Subcutaneous adipose tissue (tissue), 4 donors: Measurements from ENCODE around the gene KDM4C. TPM values are rescaled to one million over a fixed set of nuclear protein-coding genes. Genes with fewer than 3 reads are reported as not detected.

Source experiments
- total RNA-seq, 4 donors: library from RNA; depleted of rRNA; stranded (reverse); fragments of >200 nt; gene quantifications; one replicate each; pipeline ENCODE4 v1.1.0, GENCODE V29; 2016
- TF ChIP-seq, protein P1 (sequence below): fragments of 450-650 bp; IDR thresholded peaks from one replicate; pipeline ENCODE4 v1.5.1; 2016; ENCODE audit warnings: low read depth, mild to moderate bottlenecking, control low read depth, antibody characterized with exemption, moderate library complexity

The KDM4C gene
- total RNA-seq, 4 donors from 2014 or later, result 31.6 to 37.2 (median 34.0) TPM

GRCh38 chr9:6889868-6890267 lies 132.1 kb downstream of the KDM4C start:
- TF ChIP-seq, protein P1, sequence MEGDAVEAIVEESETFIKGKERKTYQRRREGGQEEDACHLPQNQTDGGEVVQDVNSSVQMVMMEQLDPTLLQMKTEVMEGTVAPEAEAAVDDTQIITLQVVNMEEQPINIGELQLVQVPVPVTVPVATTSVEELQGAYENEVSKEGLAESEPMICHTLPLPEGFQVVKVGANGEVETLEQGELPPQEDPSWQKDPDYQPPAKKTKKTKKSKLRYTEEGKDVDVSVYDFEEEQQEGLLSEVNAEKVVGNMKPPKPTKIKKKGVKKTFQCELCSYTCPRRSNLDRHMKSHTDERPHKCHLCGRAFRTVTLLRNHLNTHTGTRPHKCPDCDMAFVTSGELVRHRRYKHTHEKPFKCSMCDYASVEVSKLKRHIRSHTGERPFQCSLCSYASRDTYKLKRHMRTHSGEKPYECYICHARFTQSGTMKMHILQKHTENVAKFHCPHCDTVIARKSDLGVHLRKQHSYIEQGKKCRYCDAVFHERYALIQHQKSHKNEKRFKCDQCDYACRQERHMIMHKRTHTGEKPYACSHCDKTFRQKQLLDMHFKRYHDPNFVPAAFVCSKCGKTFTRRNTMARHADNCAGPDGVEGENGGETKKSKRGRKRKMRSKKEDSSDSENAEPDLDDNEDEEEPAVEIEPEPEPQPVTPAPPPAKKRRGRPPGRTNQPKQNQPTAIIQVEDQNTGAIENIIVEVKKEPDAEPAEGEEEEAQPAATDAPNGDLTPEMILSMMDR, result no peak

DNA sequence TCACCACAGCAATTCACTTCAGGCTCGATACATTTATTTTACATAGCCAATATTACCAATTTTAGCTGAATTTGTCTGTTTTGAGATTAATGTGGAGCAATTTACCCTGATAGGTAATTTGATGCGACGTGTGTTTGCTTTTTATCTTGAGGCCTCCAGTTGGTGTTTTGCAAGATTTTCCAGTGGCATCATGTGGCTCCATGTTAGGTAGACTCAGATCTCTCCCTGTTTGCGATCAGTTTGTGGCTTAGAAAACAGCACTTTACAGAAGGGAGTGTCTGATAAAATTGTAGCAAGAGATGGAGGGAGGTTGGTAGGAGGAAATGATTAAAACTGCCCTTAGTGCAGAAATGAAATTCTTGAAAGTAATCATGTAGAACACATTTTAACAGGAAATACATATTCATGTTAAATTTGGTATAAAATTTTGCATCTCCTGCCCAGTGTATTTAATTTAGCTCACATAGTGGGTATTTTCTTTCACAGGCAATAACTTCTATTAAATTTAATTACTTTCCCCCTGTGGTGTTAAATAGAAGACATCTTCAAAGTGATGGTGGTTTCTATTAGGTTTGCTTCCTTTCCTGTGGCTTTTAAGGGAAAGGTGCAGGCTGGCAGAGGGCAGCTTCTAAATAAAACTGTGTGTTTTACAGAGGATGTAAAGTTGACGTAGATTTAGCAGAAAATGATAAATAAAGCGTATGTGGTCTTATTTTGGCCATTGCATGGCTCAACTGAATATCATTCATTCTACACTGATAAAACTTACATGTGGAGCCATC lies 135.8 kb downstream of the KDM4C start:
- TF ChIP-seq, protein P1, result no peak

DNA sequence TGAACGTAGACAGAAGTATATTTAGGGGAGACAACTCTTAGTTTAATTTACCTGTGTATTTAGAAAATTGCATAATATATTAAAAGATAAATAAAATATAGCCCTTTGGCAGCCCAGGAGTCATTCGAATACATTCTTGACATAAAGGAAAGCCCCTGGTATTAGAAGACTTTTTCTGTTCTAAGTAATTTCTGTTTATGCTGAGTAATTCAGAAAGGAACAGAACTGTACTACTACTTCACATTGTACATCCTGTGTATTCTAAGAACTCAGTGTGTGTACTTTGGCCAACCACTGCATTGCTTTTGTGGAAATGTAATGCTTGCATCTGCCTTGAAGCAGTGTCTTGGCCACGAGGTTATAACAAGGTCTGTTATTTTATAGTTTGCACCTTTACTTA lies 136.4 kb downstream of the KDM4C start:
- TF ChIP-seq, protein P1, result no peak

DNA sequence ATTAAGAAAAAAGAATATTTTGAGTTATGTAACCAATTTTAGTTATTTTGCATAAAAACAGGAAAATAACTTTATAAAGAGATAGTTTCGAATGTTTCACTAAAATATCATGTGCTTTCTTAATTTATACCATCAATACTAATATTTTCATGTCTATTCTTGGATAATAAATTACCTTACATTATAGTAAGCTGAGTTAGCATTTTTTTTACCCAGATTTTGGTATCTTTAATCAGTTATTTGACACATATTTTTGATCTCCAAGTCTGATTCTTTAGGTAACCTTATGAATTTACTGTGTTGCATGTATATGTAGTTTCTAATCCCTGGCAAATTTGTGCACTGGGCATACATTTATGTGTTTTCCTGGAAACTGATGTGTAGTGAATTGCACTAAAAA lies 138.0 kb downstream of the KDM4C start:
- TF ChIP-seq, protein P1, result no peak

DNA sequence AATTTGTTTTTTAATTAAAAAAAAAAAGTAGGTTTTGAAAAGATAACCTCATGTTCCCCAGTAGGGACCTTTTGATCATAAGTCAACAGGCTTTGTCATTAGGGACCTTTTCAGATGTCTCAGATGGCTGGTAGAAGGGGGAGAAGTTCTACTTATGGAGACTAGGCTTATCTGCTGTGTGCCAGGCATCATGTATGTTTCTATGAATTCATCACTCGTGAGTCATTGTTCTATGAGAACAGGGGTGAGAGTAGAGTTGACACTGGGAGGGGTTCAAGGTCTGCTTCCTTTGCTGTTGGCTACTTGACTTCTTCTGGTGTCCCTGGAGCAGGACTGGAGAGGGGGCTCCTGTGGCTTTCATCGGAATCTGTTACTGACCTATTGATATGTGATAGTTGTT lies 138.8 kb downstream of the KDM4C start:
- TF ChIP-seq, protein P1, result no peak

- TF ChIP-seq, protein P1, result no peak
Observed at GRCh38 chr9:6897207-6897822, 139.5 kb downstream of the KDM4C start.

GRCh38 chr9:6897898-6898302 lies 140.1 kb downstream of the KDM4C start:
- TF ChIP-seq, protein P1, result no peak
